HUES48 (cell line): ENCODE results near the gene TAGLN3.

Source experiments
- H3K27ac ChIP-seq: one replicate; pipeline ENCODE4 v1.7.0; 2013; ENCODE audit warnings: low read depth, low read length, inconsistent platforms
- H3K27me3 ChIP-seq: 2 replicates; pipeline ENCODE4 v1.6.1; 2013; ENCODE audit warnings: mild to moderate bottlenecking, low read length; ENCODE audit not compliant: control insufficient read depth, insufficient read depth
- H3K36me3 ChIP-seq: 2 replicates; pipeline ENCODE4 v1.6.1; 2013; ENCODE audit warnings: low read length; ENCODE audit not compliant: control insufficient read depth, insufficient read depth
- H3K4me1 ChIP-seq: 2 replicates; pipeline ENCODE4 v1.6.1; 2013; ENCODE audit warnings: mild to moderate bottlenecking, low read length; ENCODE audit not compliant: control insufficient read depth, insufficient read depth
- H3K4me3 ChIP-seq: 2 replicates; pipeline ENCODE4 v1.5.1; 2013; ENCODE audit warnings: mild to moderate bottlenecking, low read depth, low read length
- H3K9ac ChIP-seq: 2 replicates; pipeline ENCODE4 v1.6.1; 2013; ENCODE audit warnings: mild to moderate bottlenecking, low read depth, low read length, moderate library complexity
- H3K9me3 ChIP-seq: 2 replicates; pipeline ENCODE4 v1.6.1; 2013; ENCODE audit warnings: low read length; ENCODE audit not compliant: control insufficient read depth, insufficient read depth

Gene TAGLN3

DNA sequence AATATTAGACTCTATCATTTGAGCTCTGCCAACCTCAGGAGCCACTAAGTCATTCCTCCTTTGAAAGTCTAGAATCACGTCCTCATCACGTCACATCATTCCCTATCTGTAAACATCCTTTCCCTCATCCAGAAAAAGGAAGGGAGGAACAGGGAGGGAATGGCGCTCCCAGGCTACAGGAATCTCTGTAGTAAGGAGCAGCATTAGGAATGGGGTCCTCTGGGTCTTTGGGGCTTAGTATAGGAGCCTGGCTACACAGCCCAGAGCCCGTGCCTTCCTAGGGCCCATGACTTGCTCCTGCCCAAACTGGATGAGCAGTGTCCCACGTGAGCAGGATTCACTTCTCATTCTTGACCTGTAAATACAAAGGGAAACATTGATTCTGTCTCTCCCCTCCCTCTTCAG, 1.6 kb downstream of the TAGLN3 start:
- no peak overlapping the region for H3K9ac ChIP-seq
- H3K36me3 ChIP-seq, result no peaks in the 10 kb centered on the region
- peaks cover 48% of the 10 kb centered on the region for H3K27me3 ChIP-seq
- no peaks in the 10 kb centered on the region for H3K9me3 ChIP-seq
- H3K4me1 ChIP-seq, result peaks cover 23% of the 10 kb centered on the region
- 0 out of 2 replicates have a peak overlapping the region, but pooled peaks have one; percentile 76 for H3K4me3 ChIP-seq
- peak overlapping the region; percentile 59 for H3K27ac ChIP-seq

- Histone ChIP-seq H3K36me3 (no peaks in the 10 kb centered on the region), H3K27ac (peak overlapping the region; percentile 59), H3K9ac (no peak overlapping the region), H3K27me3 (peaks cover 48% of the 10 kb centered on the region), H3K4me1 (peaks cover 23% of the 10 kb centered on the region), H3K9me3 (no peaks in the 10 kb centered on the region), H3K4me3 (no peak overlapping the region)
Observed at GRCh38 chr3:112000966-112001365, 2.2 kb downstream of the TAGLN3 start.

DNA sequence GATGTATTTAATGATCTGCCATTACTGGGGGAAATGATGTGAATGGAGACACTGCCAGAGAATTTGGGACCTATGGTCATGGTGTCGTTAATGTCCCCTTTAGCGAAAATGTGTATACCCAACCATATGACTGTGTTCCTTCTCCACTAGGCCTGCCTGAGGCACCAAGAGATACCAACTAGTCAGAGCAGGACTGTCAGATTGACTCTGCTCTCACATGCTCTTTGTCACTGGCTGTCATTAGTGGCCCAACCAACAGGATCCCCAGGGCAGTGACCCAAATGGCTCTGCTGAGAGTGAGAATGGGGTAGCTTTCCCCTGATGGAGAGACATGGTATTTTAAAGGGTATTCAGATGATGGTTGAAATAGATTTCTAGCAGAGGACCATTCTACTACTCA, 2.8 kb downstream of the TAGLN3 start:
- Histone ChIP-seq H3K9ac (no peak overlapping the region), H3K27me3 (peaks cover 48% of the 10 kb centered on the region), H3K27ac (no peak overlapping the region), H3K4me1 (peaks cover 23% of the 10 kb centered on the region), H3K9me3 (no peaks in the 10 kb centered on the region), H3K36me3 (no peaks in the 10 kb centered on the region), H3K4me3 (no peak overlapping the region)

DNA sequence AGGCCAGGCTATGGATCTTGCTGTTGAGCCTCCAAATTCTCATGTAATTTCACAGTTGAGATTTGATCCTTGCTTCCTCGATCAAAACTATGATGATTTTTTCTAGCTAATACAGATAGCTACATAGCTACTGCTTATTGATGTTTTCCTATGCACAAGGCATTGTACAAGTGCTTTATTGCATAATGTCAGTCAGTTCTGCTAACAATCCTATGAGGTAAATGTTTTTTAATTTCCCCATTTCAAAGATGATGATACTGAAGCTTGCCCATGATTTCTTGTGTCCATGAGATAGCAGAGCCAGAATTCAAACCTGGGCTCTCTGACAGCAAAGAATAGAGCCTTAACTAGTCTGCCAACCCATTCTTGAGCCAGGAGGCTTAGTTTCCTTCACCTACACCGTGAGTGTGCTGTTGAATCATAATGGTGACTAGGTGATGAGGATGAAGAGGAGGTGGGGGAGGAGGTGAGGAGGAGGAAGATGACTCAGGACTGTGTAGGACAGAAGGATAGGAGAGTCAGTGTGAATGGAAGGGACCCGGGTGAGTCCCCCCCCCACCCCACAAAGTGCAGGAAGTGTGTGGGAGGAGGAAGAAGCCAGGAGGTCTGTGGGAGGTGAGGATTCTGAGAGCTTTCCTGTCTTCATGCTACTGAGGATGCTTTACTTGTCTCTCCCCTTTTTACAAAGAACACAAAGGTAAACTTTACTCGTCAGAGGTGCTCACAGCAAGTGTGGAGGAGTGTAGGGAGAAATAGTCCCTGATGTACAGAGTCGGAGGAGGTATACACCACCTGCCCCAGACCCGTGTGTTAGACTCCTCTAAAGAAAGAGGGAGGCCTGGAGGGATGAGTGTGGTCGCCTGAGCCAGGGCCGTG, 3.6 kb downstream of the TAGLN3 start:
- Histone ChIP-seq H3K36me3 (no peaks in the 10 kb centered on the region), H3K9me3 (no peaks in the 10 kb centered on the region), H3K4me3 (no peak overlapping the region), H3K9ac (no peak overlapping the region), H3K27me3 (peaks cover 48% of the 10 kb centered on the region), H3K27ac (no peak overlapping the region), H3K4me1 (peaks cover 23% of the 10 kb centered on the region)

GRCh38 chr3:112003321-112004080, 4.8 kb downstream of the TAGLN3 start:
- H3K27ac ChIP-seq, result no peak overlapping the region
- peaks cover 22% of the 10 kb centered on the region for H3K4me1 ChIP-seq
- no peak overlapping the region for H3K9ac ChIP-seq
- peaks cover 46% of the 10 kb centered on the region for H3K27me3 ChIP-seq
- no peaks in the 10 kb centered on the region for H3K9me3 ChIP-seq
- H3K4me3 ChIP-seq, result no peak overlapping the region
- no peaks in the 10 kb centered on the region for H3K36me3 ChIP-seq

GRCh38 chr3:112004187-112004586, 5.5 kb downstream of the TAGLN3 start:
- no peak overlapping the region for H3K4me3 ChIP-seq
- H3K27me3 ChIP-seq, result peaks cover 40% of the 10 kb centered on the region
- no peaks in the 10 kb centered on the region for H3K36me3 ChIP-seq
- H3K27ac ChIP-seq, result no peak overlapping the region
- peaks cover 21% of the 10 kb centered on the region for H3K4me1 ChIP-seq
- no peaks in the 10 kb centered on the region for H3K9me3 ChIP-seq
- no peak overlapping the region for H3K9ac ChIP-seq

- peaks cover 35% of the 10 kb centered on the region for H3K27me3 ChIP-seq
Observed at GRCh38 chr3:112004669-112005068, 5.9 kb downstream of the TAGLN3 start.

DNA sequence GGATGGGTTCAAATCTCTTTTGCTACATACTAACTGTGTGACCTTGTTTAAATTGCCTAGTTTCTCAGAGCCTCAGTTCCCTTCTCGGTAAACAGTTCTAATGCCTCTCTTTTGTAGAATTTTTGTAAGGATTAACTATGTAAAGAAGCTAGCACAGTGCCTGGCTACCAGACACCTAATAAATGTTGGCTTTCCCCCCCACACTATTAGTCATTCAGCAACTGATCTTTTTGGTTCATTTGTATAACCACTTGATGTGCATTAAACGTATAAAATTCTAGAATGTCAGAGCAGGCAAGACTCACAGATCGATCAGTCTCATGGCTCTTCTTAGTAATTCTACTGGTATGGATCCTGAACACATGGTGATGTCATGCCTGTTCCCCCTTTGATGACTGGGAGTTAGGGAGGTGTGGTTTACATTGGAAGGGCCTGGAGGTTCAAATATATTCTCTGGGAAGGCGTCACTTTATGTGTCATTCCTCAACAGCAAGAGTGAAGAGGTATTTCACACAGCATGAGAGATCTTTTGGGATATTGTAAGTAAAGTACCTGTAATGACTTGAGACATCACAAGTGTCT, 6.5 kb downstream of the TAGLN3 start:
- Histone ChIP-seq H3K9ac (no peak overlapping the region), H3K27me3 (peaks cover 30% of the 10 kb centered on the region), H3K27ac (no peak overlapping the region)

More at GRCh38 chr3:112004669-112005068, 5.9 kb downstream of the TAGLN3 start:
- Histone ChIP-seq H3K4me1 (peaks cover 20% of the 10 kb centered on the region), H3K9me3 (no peaks in the 10 kb centered on the region), H3K27ac (no peak overlapping the region), H3K9ac (no peak overlapping the region), H3K4me3 (no peak overlapping the region), H3K36me3 (no peaks in the 10 kb centered on the region)

DNA sequence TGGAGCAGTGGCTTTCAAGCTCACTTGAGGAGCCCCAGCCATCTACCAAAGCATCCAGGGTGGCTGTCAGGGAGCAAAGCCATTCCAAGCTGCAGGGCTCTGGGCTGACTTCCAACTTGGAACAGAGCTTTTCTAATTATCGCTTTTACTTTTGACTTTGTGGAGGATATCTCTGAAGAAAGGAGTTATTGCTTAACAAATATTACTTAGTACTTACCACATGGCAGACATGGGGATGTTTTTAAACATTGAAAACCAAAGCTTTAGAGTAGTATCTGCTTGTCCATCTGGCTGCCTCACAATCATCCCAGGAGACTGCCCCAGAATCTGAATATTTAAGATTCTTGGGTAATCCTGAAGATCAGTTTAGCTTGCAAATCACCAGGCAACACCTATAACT, 8.9 kb downstream of the TAGLN3 start:
- Histone ChIP-seq H3K27ac (no peak overlapping the region), H3K27me3 (peaks cover 7% of the 10 kb centered on the region; the same call in 1 of the 2 replicates), H3K4me1 (no peaks in the 10 kb centered on the region), H3K4me3 (no peak overlapping the region), H3K36me3 (no peaks in the 10 kb centered on the region), H3K9me3 (no peaks in the 10 kb centered on the region), H3K9ac (no peak overlapping the region)

More for the DNA sequence above, 6.5 kb downstream of the TAGLN3 start:
- Histone ChIP-seq H3K9me3 (no peaks in the 10 kb centered on the region), H3K36me3 (no peaks in the 10 kb centered on the region), H3K4me3 (no peak overlapping the region), H3K4me1 (peaks cover 15% of the 10 kb centered on the region)

- Histone ChIP-seq H3K9ac (no peak overlapping the region), H3K27ac (no peak overlapping the region), H3K4me1 (no peaks in the 10 kb centered on the region; the same call in 1 of the 2 replicates), H3K27me3 (no peaks in the 10 kb centered on the region), H3K9me3 (no peaks in the 10 kb centered on the region), H3K4me3 (no peak overlapping the region), H3K36me3 (no peaks in the 10 kb centered on the region)
Observed at GRCh38 chr3:112009670-112010069, 10.9 kb downstream of the TAGLN3 start.
